Melanocyte of skin (primary cell): ENCODE measurements around the gene ITIH2. TPM values are rescaled to one million over a fixed set of nuclear protein-coding genes. Genes with fewer than 3 reads are reported as not detected.

ENCODE experiments used
- total RNA-seq, 2 donors: library from RNA; depleted of rRNA; stranded (reverse); fragments of >200 nt; gene quantifications; 2 replicates each; pipeline ENCODE4 v1.2.3, GENCODE V29; 2012

The ITIH2 gene, protein sequence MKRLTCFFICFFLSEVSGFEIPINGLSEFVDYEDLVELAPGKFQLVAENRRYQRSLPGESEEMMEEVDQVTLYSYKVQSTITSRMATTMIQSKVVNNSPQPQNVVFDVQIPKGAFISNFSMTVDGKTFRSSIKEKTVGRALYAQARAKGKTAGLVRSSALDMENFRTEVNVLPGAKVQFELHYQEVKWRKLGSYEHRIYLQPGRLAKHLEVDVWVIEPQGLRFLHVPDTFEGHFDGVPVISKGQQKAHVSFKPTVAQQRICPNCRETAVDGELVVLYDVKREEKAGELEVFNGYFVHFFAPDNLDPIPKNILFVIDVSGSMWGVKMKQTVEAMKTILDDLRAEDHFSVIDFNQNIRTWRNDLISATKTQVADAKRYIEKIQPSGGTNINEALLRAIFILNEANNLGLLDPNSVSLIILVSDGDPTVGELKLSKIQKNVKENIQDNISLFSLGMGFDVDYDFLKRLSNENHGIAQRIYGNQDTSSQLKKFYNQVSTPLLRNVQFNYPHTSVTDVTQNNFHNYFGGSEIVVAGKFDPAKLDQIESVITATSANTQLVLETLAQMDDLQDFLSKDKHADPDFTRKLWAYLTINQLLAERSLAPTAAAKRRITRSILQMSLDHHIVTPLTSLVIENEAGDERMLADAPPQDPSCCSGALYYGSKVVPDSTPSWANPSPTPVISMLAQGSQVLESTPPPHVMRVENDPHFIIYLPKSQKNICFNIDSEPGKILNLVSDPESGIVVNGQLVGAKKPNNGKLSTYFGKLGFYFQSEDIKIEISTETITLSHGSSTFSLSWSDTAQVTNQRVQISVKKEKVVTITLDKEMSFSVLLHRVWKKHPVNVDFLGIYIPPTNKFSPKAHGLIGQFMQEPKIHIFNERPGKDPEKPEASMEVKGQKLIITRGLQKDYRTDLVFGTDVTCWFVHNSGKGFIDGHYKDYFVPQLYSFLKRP
- not detected for total RNA-seq

DNA sequence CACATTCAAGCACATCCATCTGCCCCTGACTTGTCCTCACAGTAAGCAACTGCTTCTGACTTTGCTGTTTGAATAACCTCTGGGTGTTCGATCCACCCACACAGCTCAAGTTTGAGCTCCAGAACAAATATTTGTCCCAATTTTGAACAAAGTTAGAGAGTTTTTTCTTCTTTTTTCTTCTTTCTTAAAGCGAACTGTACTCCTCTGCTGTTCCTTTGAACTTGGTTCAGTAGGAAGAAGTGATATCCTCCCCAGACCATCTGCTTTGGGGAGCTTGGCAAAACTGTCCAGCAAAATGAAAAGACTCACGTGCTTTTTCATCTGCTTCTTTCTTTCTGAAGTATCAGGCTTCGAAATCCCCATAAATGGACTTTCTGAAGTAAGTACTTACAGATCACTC is at the start of gene ITIH2:
Gene ITIH2, plus strand, starts transcription at position 177 of the 400 bp plus-strand sequence. Its CDS starts 119 bp downstream, at position 296.

DNA sequence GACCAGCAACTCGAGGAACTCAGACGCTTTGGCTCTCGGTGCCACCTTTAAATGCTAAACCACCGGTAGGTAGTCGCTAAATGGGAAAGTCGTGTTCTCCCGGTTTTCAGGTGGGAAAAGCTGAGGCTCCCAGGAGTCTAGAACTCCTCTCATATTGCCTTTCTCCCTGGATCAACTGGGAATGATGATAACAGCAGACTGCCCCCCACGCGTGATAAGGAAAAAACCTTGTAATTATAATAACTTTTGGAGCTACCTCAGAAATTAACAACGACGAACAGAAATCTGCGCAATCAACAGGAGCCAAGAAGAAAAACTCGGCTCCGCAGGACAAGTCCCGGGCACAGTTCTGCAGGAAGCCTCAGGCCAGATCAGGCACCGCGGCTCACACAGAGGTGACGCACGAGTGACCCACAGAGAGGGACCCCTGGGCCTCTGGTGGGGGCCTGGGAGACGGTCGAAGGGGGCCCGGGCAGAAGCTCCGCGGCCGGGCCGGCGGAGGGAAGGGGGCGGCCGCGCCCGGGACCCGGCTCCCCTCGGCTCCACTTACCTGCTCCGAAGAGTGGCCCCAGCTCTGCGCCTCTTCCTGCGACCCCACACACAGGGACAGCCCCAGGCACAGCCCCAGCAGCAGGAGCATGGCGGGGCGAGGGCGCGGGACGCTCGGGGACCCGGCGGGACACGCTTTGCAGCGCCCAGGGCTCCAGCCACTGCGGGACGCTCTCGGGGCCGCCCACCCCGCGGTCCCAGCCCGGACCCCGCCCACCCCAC is 36.7 kb upstream of the ITIH2 start, which contains the start of gene ITIH5:
Gene ITIH5, minus strand, starts transcription at position 714 of the 771 bp plus-strand sequence. Its CDS starts 74 bp downstream, at position 640.

DNA sequence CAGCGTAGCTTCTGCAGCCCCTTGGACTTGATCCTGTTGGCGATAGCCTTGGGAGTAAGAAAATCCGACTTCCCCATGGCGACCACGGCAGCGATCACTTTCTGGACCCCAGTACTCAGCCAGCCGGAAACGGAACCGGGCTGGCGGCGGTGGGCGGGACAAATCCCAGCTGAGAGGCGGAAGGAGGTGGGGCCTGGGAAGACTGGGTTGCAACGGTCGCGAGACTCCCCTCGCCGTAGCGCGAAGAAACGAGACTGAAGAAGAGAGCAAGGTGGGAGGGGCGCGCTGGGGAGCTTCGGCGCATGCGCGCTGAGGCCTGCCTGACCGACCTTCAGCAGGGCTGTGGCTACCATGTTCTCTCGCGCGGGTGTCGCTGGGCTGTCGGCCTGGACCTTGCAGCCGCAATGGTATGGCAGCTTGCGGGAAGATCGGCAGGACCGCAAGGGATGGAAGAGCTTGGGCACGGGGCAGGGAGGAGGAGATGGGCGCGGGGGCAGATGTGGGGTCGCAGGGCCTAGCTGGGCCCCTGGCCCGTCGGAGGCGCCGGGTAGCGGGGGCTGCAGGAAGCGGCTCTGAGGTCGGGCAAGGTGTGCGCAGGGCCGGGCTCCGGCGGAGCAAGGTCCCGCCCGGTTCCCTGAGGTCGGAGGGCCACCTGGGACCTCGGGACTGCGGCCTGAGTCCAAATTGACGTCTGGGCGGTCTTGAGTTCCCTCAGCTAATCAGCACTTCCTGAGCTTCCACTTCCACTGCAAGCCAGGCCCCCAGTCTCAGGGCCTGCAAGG is 84.9 kb downstream of the ITIH2 start, which contains the start of the genes ATP5F1C and KIN:
Gene ATP5F1C, plus strand, starts transcription at position 321 of the 782 bp plus-strand sequence. Its CDS starts 31 bp downstream, at position 352.
Gene KIN, minus strand, starts transcription at position 137 of the 782 bp plus-strand sequence. Its CDS starts 60 bp downstream, at position 77.

Other genes with a start within 250 kb of the ITIH2 start
- gene ITIH5, start 36.4 kb upstream of the ITIH2 start, total RNA-seq, result under 1 TPM in 1 of 2 donors, not detected in 1; under 0.01 TPM
- gene KIN, start 84.7 kb downstream of the ITIH2 start, total RNA-seq, result 10 to 100 TPM in 1 of 2 donors, 1 to 10 TPM in 1; 7.9 to 11.7 TPM
- 100 to 1,000 TPM; 289 to 379 TPM for gene ATP5F1C, start 84.9 kb downstream of the ITIH2 start, total RNA-seq
- 1 to 10 TPM; 2.8 to 3.3 TPM for gene TAF3, start 115.2 kb downstream of the ITIH2 start, total RNA-seq